ENCODE results near the gene UGT1A8.

The UGT1A8 gene

GRCh38 chr2:233822101-233822771 lies 204.8 kb downstream of the UGT1A8 start:
- no peak for DNase-seq

All from AML-193 (cell line).